ENCODE results near the gene ARL4A.
"Not testable (repeated sequence)": the region's sequence is repeated elsewhere in the genome, so short reads cannot be mapped to it uniquely, and the experiment has no call there.

The ARL4A gene

GRCh38 chr7:12686891-12687717 lies at the start of gene ARL4A:
Gene ARL4A, plus strand, starts transcription at chr7:12687633. Its CDS starts 622 bp downstream, at chr7:12688255.
- peak; percentile 98 for DNase-seq (ENCODE audit: low spot score)

GRCh38 chr7:12637819-12638592 lies 49.4 kb upstream of the ARL4A start:
- DNase-seq (ENCODE audit: low spot score), result no peak

GRCh38 chr7:12638851-12639456 lies 48.5 kb upstream of the ARL4A start:
- peak; percentile 60 for DNase-seq (ENCODE audit: low spot score)

GRCh38 chr7:12640299-12641096 lies 46.9 kb upstream of the ARL4A start:
- no peak for DNase-seq (ENCODE audit: low spot score)

- no peak for DNase-seq (ENCODE audit: low spot score)
Observed at GRCh38 chr7:12641196-12641595, 46.2 kb upstream of the ARL4A start.

GRCh38 chr7:12642508-12642907 lies 44.9 kb upstream of the ARL4A start:
- no peak for DNase-seq (ENCODE audit: low spot score)

- DNase-seq (ENCODE audit: low spot score), result no peak
Observed at GRCh38 chr7:12643001-12643643, 44.3 kb upstream of the ARL4A start.

GRCh38 chr7:12643644-12644043 lies 43.8 kb upstream of the ARL4A start:
- no peak for DNase-seq (ENCODE audit: low spot score)

- not testable (repeated sequence) for DNase-seq (ENCODE audit: low spot score)
Observed at GRCh38 chr7:12645212-12645611, 42.2 kb upstream of the ARL4A start.

GRCh38 chr7:12646139-12646538 lies 41.3 kb upstream of the ARL4A start:
- no peak for DNase-seq (ENCODE audit: low spot score)

- no peak for DNase-seq (ENCODE audit: low spot score)
Observed at GRCh38 chr7:12647364-12648219, 39.8 kb upstream of the ARL4A start.

- DNase-seq (ENCODE audit: low spot score), result no peak
Observed at GRCh38 chr7:12648704-12649261, 38.6 kb upstream of the ARL4A start.

- DNase-seq (ENCODE audit: low spot score), result no peak
Observed at GRCh38 chr7:12649348-12649747, 38.1 kb upstream of the ARL4A start.

- no peak for DNase-seq (ENCODE audit: low spot score)
Observed at GRCh38 chr7:12650080-12650479, 37.4 kb upstream of the ARL4A start.

- DNase-seq (ENCODE audit: low spot score), result no peak
Observed at GRCh38 chr7:12653110-12653509, 34.3 kb upstream of the ARL4A start.

- DNase-seq (ENCODE audit: low spot score), result no peak
Observed at GRCh38 chr7:12653518-12653917, 33.9 kb upstream of the ARL4A start.

GRCh38 chr7:12655161-12655560 lies 32.3 kb upstream of the ARL4A start:
- DNase-seq (ENCODE audit: low spot score), result no peak

- not testable (repeated sequence) for DNase-seq (ENCODE audit: low spot score)
Observed at GRCh38 chr7:12660423-12660822, 27.0 kb upstream of the ARL4A start.

GRCh38 chr7:12660986-12661385 lies 26.4 kb upstream of the ARL4A start:
- DNase-seq (ENCODE audit: low spot score), result not testable (repeated sequence)

GRCh38 chr7:12661581-12661980 lies 25.9 kb upstream of the ARL4A start:
- DNase-seq (ENCODE audit: low spot score), result no peak
